T-helper 9 cell (primary cell): Measurements from ENCODE around the gene TRA2A.
A peak's percentile ranks its signal among the peaks of the same experiment; 100 is the strongest.
"Not testable (repeated sequence)": the region's sequence is repeated elsewhere in the genome, so short reads cannot be mapped to it uniquely, and the experiment has no call there.

Experiments
- DNase-seq: peaks from one replicate; pipeline ENCODE4 v3.0.0-alpha.2; 2020

TRA2A gene

DNA sequence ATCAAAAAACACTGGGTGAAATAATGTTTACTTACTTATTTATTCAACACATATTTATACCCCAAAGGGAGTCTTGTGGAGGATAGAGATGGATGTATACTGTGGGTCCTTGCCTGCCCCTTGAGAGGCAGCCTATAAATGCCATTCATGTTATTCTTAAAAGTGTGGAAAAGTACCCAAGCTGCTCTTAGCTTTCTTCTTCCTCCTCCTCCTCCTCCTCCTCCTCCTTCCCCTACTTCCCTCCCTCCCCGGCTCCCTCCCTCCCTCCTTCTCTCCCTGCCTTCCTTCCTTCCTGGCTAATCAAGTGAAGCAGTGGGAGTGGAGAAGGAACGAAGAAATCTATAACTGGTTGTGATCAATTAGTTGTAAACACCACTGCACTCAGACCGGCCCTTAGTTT, 40.3 kb downstream of the TRA2A start:
- no peak for DNase-seq

DNA sequence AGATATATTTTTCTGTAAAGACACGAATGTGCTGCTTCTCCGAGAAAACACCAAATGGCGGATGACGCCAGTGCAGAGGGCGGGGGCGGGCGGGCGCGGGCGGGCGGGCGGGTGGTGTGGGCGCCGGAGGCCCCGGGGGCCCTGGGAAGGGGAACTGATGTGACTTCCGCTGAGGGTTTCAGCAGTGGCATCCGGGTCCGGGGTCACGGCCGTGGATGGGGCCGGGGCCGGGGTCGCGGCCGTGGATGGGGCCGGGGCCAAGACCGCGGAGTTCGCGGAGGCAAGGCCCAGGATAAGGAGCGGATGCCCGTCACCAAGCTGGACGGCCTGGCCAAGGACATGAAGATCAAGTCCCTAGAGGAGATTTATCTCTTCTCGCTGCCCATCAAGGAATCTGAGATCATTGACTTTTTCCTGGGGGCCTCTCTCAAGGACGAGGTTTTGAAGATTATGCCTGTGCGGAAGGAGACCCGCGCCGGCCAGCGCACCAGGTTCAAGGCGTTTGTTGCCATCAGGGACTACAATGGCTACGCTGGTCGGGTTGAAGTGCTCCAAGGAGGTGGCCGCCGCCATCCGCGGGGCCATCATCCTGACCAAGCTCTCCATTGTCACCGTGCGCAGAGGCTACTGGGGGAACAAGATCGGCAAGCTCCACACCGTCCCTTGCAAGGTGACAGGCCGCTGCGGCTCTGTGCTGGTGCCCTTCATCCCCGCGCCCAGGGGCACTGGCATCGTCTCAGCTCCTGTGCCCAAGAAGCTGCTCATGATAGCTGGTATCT, 41.2 kb downstream of the TRA2A start:
- peak; percentile 45 for DNase-seq

- not testable (repeated sequence) for DNase-seq
Observed at GRCh38 chr7:23488714-23489113, 43.1 kb downstream of the TRA2A start.

DNA sequence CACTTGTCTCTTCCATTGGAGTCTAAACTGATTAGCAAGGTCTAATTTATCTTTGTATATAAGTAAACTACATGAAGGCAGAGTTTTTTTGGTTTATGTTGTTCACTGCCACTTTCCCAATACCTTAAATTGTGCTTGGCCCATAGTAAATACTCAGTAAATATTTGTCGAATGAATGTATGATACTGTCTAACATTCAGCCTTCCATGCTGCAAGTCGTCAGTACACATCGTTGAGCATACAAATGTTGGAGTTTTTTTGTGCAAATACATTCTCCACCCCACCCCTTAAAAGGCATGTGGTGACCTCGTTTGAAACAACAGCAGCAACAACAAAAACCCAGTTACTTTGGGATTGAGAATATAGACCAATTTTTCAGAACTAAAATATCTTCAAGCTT, 44.1 kb downstream of the TRA2A start:
- no peak for DNase-seq

DNA sequence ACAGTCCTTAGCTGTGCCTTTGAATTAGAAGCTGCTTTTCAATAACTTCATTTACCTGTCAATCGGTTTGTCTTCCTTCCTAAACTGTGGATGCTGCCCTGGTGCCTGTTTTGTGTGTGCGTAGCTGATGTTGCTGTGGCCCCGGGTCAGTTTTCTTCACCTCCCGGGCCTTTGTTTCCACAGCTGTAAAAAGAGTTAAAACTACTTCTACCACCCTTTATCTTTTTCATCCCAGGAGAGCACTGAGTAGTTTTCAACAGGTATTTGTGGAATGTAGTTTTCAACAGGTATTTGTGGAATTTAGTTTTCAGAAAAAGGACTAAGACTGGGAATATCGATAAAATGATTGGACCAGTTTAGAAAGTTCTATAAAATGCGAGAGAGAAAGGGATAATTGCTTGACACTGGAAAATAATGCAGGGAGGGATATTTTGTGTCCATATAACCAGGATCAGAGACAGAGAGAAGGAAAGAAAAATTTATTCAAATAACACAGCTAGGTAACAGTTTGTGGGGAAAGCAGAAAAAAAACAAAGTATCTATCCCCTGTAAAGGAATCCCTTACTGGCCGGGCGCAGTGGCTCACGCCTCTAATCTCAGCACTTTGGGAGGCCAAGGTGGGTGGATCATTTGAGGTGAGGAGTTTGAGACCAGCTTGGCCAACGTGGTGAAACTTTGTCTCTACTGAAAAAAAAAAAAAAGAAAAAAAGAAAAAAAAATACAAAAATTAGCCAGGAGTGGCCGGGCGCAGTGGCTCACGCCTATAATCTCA, 45.6 kb downstream of the TRA2A start:
- DNase-seq = no peak

DNA sequence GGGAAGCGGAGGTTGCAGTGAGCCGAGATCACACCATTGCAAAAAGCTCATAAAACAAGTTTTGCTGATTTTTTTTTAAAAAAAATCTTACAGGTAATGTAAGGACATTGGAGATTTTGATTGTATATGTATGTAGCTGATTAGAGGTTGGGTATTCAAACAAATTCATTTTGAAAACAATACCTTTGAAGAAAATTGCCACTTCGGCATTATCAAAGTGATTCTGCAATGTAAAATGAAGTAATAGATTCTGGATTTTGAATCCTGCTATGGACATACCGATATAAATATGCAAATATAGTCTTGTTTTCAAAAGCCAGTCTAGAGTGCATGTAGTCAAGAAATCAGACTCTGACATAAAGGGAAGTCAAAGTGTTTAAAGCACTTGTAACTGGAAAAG, 49.1 kb downstream of the TRA2A start:
- DNase-seq = no peak

GRCh38 chr7:23477962-23478866, 53.6 kb downstream of the TRA2A start:
- DNase-seq = no peak

GRCh38 chr7:23477157-23477499, 54.7 kb downstream of the TRA2A start:
- DNase-seq = no peak

GRCh38 chr7:23476286-23477156, 55.3 kb downstream of the TRA2A start:
- DNase-seq = no peak

GRCh38 chr7:23475576-23475839, 56.3 kb downstream of the TRA2A start:
- DNase-seq = no peak

GRCh38 chr7:23474829-23475575, 56.8 kb downstream of the TRA2A start:
- DNase-seq = no peak

DNA sequence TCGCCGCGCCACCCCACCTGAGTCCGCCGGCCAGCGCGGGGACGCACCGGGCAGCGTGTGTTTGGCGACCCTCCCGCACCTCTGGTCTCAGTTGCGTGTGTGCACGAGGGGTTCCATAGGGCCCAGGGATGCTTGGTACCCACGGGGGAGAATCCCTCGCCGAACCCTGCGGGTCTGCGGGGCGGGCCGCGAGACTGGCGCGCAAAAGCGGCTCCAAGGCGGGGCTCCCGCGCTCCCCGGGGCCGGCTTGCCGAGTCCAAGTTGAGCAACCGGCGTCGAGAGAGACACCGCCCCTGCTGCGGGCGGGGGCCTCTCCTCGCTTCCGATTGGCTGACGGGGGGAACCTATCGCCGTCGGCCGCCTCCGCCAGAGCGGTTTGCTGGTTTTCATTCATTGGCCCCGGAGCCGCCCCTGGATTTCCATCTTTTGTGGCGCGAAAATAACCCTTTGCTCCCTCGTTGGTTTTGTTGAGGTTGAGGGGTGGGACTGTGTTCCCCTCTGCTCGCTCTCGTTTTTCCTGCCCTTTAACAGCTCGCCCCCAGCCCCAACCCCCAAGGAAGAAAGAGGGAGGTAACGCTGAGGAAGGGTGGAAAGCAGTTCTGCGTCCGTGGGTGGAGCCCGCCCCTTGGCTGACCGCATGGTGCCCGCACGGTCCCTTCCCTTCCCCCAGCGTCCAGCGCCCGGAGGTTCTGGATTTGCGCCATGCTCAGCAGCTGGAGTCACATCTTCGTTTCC, 57.5 kb downstream of the TRA2A start:
- DNase-seq = peak; percentile 14

DNA sequence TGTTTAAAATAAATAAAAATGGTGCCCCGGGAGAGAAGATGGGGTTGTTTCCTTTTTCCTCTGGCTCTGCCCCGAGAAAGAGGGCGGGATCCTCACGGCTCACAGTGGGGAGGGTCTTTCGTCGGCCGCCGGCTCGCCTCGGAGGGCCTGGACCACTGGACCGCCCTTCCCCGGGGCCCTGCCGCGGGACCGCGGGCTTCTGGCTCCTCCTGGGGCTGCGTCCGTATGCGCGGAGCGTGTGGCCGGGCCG, 58.0 kb downstream of the TRA2A start:
- DNase-seq = no peak

GRCh38 chr7:23472956-23473843, 58.6 kb downstream of the TRA2A start:
- no peak for DNase-seq

GRCh38 chr7:23472556-23472955, 59.2 kb downstream of the TRA2A start:
- DNase-seq = no peak

- DNase-seq = no peak
Observed at GRCh38 chr7:23472046-23472445, 59.7 kb downstream of the TRA2A start.

DNA sequence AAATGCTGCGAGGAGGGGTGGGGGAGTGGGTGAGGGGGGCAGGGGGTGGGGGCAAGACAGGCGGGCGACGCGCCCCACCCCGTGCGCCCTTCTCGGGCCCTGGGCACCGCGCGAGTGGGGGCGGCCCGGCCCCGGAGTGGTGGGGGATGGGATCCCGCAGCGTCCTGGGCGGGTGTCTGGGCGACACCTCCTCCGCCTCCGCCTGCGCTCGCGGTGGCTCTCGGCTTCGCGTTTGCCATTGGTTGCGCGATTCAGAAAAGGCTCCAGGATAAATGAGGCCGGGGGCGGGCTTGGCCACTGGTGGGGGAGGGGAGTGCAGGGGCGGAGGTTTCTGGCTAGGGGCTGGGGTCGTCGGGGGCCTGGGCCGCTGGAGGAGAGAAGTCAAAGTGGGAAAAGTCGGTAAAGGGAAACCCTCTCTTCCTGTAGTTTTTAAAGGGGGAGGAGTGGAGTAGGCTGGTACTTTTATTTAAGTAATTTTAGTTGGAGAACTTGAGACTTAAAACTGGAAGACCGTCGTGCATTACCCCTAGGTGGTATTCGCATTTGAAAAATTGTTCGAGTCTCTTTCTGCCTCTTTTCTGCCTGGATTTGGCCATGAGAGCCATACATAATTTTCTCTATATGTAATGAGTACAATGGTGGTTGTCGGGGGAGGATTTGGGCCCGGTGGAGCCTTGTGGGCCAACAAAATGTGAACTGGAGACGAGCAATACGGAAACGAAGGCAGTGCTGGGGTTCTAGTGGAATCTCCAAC, 60.5 kb downstream of the TRA2A start:
- peak; percentile 16 for DNase-seq

DNA sequence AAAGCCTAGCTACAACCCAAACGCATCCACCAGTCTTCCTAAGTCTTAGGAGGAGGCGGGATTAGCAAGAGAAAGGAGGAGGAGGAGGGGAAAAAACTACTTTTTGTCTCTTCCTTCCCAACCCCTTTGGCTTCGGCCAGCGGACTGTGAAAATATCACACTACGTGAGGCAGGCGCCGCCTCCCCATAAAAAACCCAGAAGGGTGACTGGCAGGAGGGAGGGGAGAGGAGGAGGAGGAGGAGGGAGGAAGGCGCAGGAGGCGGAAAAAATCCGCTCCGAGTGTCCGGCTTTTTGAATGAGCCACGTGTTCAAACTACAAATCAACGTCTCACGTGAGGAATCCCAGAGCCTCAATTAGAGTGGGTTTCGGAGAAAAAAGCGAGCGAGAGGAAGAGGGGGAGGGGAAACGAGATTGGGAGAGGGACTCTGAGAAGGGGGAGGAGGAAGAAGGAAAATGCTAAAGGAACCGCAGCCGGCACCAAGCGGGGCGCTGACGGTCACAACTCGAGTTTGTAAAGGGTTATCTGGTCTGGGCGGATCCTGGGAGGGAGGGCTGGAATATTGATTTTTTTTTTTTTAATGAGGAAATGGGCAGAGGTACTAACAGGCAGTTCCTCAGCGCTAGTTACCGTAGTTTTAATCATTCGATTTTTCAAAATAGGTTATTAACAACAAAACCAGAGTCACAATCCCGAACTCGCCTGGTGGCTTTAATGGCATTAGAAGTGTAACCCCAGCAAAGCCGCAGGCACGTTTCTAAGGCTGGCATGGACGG, 61.3 kb downstream of the TRA2A start, which contains the start of gene IGF2BP3:
TSS of gene IGF2BP3 (minus strand) at position 162 of the 776 bp plus-strand sequence. CDS start 381 bp downstream, outside the sequence.
- no peak for DNase-seq

DNA sequence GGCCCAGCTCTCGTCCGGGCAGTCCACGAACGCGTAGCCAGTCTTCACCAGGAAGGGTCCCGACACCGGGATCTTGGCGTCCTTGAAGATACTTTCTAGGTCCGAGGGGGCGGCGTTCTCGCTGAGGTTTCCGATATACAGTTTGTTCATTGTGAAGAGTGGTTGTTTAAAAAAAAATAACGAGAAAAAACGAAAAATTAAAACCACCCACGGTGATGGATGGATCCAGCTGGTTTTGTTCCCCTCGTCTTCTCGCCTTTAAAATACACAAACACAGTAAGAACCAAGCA, 61.9 kb downstream of the TRA2A start:
- no peak for DNase-seq
